Head of caudate nucleus (tissue), 42 donors: ENCODE data around the gene FAM193A.
A peak's percentile ranks its signal among the peaks of the same experiment; 100 is the strongest.
"Not testable (repeated sequence)": the region's sequence is repeated elsewhere in the genome, so short reads cannot be mapped to it uniquely, and the experiment has no call there.

Source experiments
- DNase-seq, 42 donors: peaks; one replicate each; pipeline versions ENCODE4 v3.0.0 to v3.0.0-alpha.2; 2020 to 2021; ENCODE audit warnings: mixed read lengths in 7 of 42
- intact Hi-C: fragments of 100-400 bp; cut with DNase I; formaldehyde crosslinking; loops from one replicate; pipeline ENCODE4 v1.15.0; 2022

FAM193A gene

DNA sequence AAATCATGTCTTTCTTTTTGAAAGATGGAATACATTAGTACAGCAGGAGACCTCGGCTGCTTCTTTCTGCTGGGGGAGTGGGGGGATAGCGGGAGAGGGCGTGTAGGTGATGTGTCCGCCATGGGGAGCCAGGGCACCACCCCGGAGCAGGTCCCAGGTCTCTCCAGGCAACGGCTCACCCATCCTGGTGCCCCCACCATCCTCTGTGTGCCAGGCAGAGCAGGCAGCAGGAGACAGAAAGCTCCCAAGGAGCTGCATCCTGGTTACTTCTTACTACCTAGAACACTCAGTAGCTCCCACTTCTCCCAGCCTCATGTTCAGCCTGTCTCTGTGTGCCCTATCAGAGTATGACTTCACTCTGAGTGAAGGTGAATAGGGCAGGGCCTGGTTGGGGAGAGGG lies 196.1 kb downstream of the FAM193A start:
- peak in 1 of 42 donors; percentile 3 for DNase-seq
- intact Hi-C loops, result no loop called here

DNA sequence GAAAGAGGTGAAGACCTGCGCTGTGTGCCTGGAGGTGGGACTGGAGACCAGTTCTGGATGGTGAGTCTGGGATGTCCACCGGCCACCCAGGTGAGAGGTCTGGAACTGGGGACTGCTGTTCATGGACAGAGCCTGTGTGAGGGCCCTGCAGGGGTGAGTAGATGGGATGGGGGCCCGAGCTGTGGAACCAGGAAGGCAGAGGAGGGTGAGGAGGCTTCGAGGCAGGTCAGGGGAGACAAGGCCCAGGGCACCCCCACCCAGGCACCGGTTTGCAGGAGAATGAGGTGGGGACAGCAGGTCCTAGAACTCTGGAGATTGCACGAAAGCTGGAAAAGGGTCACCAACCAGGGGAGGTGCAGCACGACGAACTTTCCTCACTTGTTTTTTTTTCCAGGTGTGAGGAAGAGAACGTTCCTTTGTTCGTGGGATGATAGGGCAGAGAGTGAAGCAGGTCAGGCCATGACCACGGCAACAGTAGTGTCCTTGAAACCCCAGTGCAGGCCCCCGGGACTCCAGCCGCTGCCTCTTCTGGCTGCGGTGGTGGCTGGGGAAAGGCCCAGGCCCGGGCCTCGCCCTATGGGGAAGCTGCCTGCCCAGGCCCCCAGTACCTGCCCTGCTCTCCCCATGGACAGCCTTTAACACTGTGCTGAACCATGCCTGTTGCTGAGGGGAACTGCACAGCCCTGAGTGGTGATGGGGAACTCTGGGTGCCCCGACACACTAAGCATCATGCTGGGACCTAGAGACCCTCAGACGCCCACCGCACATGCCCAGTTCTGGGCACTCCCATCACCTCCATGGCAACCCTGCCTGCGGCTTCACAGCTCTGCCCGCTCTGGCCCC lies 196.8 kb downstream of the FAM193A start:
- intact Hi-C loops, result no loop called here
- DNase-seq, result peak in 1 of 42 donors; percentile 22

DNA sequence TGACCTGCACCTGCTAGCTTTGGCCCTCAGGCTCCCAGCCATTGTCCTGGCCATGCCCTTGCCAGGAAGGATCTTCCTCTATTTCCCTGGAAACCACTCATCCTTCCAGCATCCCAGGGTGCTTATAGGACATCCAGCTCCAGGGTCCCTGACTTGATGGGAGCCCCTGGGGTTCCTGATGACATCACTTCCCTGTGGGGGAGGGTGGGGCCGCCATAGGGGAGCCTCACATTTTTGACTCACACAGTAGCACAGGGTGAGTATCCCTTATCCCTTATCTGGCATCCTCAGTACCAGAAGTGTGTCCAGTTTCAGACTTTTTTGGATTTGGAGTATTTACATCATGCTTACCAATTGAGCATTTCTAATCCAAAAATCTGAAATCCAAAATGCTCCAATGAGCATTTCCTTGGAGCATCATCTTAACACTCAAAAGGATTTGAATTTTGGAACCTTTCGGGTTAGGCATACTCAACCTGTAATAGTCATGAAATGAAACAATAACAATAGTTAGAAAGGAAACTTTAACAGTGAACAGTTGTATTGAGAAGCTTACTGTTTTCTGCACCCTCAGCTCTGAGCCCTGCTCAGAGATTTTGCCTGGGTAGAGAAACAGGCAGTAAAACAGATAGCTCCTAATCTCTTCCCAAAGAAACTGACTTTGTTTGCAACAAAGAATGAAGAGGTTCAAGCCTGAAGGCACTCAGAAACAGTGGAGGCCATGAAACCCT lies 197.6 kb downstream of the FAM193A start:
- intact Hi-C loops, result no loop called here

DNA sequence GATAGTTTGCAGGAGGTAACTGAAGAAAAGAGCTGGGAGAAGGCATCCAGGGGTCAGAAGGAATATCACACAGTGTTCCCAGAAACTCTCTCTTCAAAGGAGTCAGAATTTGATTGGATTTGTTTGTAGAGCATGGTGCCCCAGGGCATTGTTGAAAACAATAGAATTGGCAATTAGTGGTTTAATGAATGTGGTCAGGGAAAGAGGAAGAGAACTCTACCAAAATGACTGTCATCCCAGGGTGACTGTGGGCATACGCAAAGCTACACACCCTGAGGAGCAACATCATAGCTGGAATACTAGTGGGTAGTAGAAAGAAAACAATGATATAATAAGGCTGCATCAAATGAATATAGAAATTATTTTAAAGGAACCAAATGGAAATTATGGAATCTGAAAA lies 198.2 kb downstream of the FAM193A start:
- intact Hi-C loops, result no loop called here
- no peak for DNase-seq

More for the DNA sequence above, 197.6 kb downstream of the FAM193A start:
- no peak for DNase-seq

DNA sequence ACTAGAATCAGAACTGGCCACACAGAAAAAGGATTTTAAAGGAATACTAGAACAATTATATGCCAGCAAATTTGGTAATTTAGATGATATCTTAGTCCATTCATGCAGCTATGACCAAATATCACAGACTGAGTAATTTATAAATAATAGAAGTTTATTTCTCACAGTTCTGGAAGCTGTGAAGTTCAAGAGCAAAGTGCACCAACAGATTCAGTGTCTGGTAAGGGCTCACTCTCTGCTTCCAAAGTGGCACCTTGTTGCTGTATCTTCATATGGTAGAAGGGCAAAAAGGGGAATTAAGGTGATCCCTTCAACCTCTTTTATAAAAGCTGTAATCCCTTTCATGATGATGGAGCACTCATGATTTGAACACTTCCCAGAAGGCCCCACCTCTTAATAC lies 199.4 kb downstream of the FAM193A start:
- intact Hi-C loops, result no loop called here
- DNase-seq, result no peak

DNA sequence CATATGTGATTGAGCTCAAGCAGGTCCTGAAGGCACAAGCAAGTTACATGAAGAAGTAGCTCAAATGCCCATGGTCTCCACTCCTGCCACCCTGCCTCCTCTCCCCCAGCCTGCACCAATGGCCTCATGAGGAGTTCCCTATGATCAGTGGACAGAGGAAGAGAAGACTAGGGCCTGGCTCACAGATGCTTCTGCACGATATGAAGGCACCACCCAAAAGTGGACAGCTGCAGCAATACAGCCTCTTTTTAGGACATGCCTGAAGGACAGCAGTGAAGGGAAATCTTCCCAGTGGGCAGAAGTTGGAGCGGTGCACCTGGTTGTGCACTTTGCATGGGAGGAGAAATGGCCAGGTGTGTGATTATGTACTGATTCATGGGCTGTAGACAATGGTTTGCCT lies 201.8 kb downstream of the FAM193A start:
- DNase-seq, intact Hi-C loops: not testable (repeated sequence)

DNA sequence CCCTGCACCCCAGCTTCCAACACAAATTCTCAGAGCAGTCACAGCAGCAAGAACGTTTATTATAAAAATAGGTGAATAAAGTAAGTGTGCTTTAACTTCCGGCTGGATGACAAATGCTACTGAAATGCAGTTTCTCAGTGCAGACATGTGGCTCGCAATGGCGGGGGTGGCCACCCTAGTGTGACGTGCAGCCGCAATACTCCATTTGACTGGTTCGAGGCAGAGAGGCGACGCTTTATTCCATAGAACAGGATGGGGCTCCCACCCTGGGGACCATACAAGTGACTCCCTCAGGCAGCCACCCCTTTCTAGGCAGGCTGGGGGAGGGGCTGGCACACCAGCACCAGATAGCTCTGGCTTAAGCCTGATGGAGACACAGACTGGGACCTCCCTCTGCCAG lies 205.2 kb downstream of the FAM193A start:
- DNase-seq, result peak in 39 of 42 donors; percentile 17 to 84 (median 58)
- intact Hi-C loops, result no loop called here

DNA sequence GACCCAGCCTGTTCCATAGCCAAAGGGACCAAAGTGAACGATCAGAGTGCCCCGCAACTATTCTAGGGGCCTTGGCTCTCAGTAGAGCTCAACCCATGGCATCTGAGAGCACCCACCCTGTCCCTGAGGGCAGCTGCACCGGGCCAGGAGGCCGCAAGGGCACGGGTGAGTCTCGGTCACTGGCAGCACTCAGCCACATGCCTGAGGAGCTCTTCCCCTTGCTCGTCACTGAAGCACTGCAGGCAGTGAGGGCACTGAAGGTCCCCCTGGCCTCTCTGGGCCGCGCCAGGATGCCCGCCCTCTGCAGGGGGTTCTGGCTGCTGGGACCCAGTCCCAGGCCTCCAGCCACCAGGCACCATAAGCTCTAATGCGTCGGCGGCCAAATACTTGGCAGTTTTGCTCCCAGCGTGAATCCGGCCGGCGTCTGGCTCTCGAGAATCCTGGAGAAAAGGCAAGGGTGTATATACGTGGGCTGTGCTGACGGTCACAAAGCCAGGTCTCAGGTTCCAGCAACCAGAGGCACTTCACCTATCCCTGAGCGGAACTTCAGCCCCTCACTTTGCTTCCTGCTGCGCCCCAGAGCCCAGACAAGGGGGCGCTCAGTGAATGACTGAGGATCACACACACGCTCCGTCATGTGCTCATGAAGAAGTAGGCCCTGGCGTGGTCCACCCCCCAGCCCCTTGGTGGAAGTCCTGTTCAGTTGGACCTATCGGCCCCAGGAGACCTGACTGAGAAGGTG lies 205.8 kb downstream of the FAM193A start:
- DNase-seq, result peak in 1 of 42 donors; percentile 14
- intact Hi-C loops, result no loop called here

DNA sequence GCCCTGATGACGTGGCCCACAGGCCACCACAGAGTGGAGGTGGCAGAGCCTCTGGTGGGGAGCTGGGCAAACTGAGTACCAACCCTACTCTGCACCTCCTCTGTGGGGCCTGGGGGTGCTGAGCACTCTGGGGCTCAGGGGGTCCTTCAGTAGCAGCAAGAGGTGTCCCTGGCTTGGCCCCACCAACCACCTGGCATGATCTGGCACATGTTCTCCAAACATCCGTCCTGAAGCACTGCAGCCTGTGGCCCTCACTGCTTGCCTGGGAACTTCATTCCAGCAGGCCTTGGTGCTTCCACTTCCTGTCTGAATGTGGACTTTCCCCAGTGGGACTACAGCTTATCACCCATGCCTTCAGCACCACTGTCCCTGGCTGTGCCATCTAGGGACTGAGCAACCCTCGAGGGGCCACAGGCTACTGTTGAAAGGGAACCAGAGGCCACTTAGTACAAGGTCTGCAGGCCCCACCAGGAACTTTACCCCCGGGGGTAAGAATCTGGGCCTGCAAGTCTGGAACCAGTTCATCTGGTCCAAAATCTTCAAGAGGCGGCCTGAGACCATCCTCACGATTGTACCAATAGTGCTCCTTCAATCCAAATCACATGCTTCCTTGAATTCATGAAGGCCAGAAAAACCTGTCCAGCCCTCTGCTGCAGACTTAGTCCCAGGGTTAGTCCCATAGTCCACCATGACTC lies 206.5 kb downstream of the FAM193A start:
- peak in 1 of 42 donors; percentile 30 for DNase-seq
- intact Hi-C loops, result no loop called here

DNA sequence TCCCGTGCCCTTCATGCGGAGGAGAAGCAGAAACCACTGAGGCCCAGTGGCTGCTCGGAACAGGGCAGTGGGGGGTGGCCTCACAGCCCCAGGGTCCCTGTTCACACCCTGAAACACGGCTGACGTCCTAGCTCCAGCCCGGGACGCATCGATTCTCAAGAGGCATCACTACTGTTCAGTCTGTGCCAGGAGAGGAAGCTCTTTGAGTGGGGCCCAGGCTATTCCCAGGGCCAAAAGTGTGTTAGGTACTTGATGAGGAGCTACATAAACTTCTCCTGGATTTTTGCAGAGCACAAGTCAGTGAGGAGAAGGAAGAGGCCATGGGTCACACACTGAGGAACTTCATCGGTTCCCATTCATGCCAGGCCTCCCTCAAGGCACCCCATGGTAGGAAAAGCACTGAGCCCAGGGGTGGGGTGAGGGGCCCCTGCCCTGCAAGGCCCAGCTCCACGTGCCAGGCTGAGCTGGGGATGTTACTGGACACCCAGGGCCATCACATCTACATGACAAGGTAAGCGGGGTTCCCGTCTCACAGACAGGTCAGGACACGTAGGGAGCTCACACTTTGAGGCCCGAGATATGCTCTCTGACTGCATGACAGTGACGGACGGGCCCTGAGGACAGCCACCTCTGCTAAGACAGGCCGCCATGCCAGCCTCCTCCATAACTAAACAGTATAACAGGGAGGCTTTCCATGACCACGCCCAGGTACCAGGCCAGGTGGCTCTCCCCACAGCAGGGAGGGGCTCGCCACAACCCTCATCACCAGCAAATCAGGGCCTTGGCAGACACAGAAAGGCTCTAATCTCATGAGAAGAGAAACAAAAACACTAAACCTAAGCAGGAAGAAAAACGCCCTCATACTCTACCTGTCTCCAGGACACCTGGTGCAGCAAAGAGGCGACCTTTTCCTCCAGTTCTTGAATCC lies 207.3 kb downstream of the FAM193A start:
- intact Hi-C loops, result no loop called here
- peak in 1 of 42 donors; percentile 30 for DNase-seq

DNA sequence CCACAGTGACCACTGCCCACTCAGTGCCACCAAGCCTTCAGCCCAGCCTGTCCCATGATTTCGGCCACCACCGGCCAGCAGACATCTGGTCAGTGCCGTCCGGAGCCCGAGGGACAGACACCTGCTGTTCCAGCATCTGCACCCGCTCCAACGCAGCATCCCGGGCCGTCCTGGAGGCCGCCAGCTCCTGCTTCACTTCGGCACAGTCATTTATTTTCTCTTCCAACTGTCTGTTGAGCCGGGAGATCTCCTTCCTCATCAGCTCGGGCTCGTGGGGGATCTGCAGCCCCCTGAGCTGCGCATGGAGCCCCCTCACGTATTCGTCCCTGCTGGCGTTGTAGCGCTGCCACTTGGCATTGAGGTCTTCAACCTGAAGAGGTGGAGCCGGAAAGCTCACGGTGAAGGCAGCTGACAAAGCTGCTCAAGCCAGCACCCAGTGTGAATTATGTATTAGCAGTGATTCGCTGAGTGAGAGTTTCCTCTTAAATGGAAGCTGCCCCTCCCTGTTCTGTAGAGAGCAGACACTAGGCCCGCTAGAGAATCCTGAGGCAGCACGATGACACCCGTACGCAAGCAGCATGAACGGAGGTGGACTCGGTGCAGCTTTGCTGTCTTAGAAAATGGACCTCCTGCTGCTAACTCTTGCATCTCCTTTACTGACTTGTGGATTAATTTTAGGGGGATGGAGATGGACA lies 208.3 kb downstream of the FAM193A start:
- intact Hi-C loops, result no loop called here
- no peak for DNase-seq

DNA sequence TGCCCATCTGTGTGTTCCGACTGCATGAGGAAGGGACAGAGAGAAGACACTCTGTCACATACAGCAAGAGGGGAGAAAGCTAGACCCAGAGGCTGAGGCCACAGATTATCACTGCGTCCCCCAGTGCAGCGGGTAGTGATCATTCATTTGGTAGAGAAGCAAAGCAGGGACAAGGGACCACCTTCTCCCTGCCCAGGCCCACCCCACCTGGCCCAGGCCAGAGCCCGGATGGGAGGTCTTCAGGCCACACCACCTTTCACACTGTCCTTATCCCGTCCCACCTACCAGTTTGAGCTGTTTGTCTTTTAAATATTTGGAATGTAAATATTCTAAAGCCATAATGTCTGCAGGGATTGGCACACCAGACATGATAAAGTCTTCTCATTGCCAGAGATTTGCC lies 209.1 kb downstream of the FAM193A start:
- intact Hi-C loops, result no loop called here
- DNase-seq, result no peak

DNA sequence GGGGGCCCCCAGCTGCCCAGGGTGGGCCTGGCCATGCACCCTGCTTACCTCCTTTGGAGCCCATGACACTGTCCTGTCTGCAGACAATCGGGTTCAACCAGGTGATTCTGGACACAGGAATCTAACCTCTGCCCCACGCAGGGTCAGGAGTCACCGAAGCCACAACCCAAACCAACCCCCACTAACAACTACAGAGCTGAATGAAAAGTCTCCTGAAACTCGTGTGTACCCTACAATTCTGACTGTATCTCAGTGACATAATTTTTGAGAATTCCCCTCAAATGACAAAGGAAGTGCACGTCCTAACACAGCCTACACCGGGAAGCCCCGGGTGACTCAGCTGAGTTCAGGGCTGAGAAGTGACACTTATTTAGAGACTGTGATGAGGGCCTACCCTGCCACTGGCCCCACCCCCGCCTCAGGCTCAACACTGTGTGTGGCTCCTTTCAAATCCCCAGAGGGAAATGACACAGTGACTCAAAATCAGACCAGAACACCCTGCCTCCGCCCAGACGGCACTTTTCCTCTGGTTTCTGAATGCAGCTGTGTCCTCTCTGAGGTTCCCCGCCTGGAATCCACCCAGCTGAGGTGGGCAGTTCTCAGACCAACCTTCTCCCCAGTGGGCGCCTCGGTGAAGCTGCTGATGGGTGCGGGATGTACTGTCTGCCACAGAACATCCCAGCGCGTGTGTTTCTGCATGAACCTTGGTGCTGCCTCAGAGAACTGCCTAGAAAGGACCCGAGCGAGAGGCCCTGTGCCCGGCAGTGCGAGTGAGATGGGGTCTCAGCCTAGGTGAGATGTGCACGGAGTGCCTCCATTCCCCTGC lies 209.7 kb downstream of the FAM193A start:
- peak in 2 of 42 donors; percentile 19 to 51 for DNase-seq

DNA sequence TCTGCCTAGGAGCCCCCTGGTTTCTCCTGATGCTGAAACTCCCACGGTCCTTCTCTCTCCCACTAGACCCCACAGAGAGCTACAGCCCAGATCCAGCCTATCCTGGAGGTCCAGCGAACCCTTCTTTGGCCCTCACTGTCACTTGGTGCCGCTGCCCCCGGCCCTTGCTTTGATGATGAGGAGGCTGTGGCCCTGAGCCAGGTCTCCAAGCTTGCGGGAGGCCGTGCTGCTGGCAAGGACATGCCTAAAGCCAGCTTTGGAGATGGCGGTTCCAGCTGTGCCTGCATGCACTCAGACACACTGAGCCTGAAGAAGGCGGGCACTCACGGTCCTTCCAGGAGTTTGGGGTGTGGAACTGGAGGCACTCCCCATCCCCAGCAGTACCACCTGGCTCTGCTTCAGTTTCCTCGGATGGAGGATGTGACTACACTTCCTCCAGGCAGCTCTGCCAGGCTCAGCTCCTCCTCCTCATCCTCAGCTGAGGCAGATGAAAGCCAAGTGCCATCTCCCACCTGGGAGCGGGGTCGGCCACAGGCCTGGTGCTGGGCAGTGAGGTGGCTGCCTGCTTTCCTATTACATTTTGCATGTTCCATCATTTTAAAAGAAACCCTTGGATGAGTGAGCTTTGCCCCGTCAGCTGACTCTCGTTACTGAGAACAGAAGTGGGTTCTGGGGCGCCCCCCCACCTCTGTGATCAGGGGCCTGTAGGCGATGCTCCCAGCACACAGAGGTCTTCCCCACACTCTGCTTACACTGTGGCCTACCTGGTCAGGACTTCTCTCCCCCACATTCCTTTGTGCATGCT lies 210.6 kb downstream of the FAM193A start:
- no peak for DNase-seq
- intact Hi-C loops, result no loop called here

More for the DNA sequence above, 209.7 kb downstream of the FAM193A start:
- intact Hi-C loops, result no loop called here

DNA sequence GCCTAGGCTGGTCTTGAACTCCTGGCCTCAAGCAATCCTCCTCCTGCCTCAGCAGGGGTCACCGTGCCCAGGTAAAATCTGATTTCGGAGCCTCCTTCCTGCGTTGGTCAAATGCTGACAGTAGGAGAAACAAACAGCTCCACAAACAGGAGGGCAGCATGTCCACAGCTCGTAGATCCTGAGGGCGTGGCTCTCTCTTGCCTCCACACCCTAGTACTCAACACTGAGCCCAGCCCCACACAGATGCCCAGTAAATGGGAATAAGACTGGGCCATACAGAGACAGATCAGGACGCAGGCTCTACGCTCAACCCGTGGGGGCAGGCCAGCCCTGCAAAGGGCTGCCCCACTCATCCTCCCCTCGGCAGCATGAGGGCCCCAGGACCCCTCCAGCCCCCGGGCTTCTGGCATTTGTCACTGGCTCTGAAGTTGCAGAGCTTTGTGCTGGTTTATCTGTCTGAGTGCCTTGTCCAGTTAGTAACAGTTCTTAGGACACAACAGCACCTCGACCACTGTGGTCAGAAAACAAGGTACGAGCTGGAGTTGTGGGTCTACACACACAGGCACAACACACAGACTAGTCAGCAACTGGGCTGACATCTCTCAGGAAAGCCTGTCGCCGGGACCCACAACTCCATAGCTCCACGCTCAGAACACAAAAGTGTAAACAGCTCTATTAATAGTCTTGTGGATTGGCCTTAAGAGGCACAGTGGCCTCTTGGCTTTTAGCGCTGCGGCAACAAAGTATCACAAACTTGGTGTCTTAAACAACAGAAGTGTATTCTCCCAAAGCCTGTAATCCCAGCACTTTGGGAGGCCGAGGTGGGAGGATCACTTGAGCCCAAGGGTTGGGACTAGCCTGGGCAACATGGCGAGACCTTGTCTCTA lies 214.5 kb downstream of the FAM193A start:
- DNase-seq, result no peak
- intact Hi-C loops, result no loop called here
